Vagina (tissue), 2 donors: ENCODE results near the gene CALHM4.

Experiments
- POLR2A ChIP-seq, 2 donors: fragments of 450-650 bp; IDR thresholded peaks; one replicate each; pipeline ENCODE4 v1.6.1; 2017; ENCODE audit warnings: antibody characterized with exemption in 2 of 2, mild to moderate bottlenecking in 2 of 2, moderate library complexity in 2 of 2
- TF ChIP-seq, protein P1 (sequence below), 3 experiments: fragments of 450-650 bp in 2 of 3; fragments of 200-600 bp in 1 of 3; sonication (generic) in 1 of 3; IDR thresholded peaks; one replicate each; pipeline ENCODE4 v1.5.1; 2017 to 2019; ENCODE audit warnings: antibody characterized with exemption in 3 of 3, mild to moderate bottlenecking in 2 of 3, moderate library complexity in 2 of 3

DNA sequence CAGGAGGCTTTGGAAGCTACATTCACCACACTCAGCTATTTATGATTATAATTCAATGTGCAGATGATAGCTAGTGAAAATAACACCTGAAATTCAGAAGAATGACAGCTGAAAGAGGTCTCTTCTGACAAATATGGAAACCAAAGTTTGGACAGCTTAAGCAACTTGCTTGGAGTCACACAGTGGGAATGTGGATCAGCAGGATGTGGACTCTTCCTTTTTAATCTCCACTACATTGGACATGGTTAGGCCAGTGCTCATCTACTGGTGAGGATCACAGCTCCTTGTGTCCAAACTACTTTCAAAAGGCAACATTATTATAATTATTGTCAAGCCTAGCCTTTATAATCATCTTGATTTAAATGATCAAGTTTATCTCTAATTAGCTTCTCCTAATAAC, 18.4 kb upstream of the CALHM4 start:
- TF ChIP-seq, protein P1, sequence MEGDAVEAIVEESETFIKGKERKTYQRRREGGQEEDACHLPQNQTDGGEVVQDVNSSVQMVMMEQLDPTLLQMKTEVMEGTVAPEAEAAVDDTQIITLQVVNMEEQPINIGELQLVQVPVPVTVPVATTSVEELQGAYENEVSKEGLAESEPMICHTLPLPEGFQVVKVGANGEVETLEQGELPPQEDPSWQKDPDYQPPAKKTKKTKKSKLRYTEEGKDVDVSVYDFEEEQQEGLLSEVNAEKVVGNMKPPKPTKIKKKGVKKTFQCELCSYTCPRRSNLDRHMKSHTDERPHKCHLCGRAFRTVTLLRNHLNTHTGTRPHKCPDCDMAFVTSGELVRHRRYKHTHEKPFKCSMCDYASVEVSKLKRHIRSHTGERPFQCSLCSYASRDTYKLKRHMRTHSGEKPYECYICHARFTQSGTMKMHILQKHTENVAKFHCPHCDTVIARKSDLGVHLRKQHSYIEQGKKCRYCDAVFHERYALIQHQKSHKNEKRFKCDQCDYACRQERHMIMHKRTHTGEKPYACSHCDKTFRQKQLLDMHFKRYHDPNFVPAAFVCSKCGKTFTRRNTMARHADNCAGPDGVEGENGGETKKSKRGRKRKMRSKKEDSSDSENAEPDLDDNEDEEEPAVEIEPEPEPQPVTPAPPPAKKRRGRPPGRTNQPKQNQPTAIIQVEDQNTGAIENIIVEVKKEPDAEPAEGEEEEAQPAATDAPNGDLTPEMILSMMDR (IDR thresholded peaks at IDR 0.05), result no peak
- no peak for TF ChIP-seq POLR2A (IDR thresholded peaks at IDR 0.05)
